ENCODE data around the gene MORN1. TPM values are rescaled to one million over a fixed set of nuclear protein-coding genes. Genes with fewer than 3 reads are reported as not detected.

Gene MORN1
- total and polyA plus RNA-seq, 10 of the 15 experiments (the other 5 are each of a cell fraction or from before 2014, with no cell fraction given), result 0.76 to 7.9 (median 5.5) TPM

DNA sequence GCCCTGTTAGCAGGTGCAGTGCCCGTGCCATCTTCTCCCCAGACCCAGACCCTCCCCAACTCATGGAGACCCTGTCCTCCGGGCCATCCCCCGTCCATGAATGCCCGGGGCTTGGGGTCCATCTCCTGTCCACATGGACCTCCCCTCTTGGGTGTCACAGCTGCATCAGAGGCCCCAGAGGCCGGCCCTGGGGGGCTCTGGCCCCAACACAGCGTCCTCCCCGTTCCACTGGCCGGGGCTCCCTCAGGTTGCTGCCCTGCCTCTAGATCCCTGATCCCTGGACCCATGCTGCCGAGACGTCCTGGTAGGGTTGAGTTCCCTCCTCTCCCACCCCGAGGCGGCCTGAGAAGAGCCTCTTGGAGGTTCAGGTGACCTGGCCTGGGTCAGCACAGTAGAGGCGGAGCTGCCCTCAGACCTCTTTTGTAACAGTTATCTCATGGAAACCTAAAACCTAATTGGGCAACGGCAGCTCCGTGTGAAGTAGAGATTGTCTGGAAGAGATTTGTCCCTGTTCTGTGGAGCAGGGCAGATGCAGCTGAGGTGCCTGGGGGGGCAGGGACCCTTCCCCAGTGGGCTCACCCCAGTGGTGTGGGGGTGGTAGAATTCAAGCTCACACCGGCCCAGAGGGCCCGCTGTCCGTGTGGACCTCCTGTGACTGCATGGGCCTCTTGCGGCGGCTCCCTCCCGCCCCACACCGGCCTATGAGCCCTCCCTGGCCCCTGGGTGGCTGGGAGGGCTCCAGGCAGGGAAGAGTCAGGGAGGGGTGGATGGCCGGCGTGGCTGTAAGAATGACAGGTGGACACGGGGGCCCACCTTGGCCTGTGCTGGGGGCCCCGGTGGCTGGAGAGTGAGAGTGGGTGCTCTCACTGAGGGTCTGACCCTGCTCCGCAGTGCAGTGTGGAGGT lies 107.1 kb downstream of the MORN1 start (continued):
- no peak for TF ChIP-seq IKZF2 (IDR thresholded peaks at IDR 0.05)

DNA sequence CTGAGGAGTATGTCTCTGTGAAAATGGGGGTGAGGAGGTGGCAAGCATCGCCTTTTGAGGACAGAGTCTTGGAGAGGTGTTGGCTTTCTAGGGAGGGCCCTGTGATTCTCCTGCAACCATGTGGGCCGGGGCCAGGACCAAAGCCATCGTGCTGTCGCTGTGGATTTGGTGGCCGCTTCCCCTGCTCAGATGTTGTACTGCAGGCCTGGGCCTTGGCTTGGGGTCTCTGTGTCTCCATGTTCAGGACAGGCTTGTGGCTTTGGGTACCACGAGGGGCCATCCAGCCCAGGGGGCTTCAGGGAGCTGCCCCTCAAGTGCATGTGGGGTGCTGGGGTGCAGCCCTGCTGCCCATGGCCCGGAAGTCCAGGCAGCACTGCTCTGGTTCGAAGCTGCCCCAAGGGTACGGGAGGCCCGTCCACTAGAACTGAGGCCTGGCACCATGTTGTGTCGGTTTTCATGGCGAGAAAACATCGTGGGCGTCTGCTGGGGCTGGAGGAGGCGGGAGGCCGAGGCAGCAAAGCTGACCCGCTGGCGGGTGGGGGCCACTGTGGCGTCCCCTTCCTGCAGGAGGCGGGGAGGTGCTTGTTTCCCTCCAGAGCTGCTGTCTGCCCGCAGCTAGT lies 107.9 kb downstream of the MORN1 start:
- H3K4me3 ChIP-seq, result no peak overlapping the region
- H3K9ac ChIP-seq (ENCODE audit: control insufficient read depth, insufficient read depth, low read length), result no peak overlapping the region
- no peak for TF ChIP-seq SMC3 (IDR thresholded peaks at IDR 0.05; ENCODE audit: borderline replicate concordance, low read length)
- no peak overlapping the region for H3K4me2 ChIP-seq (ENCODE audit: control insufficient read depth, insufficient read depth)
- no peak overlapping the region for H3K27ac ChIP-seq (ENCODE audit: control insufficient read depth, insufficient read depth)
- RAD21 ChIA-PET (ENCODE audit: unreplicated experiment), result no interaction called here
- intact Hi-C loops (cut with micrococcal nuclease; ENCODE audit: unreplicated experiment) (no loop called here), in situ Hi-C loops (cut with MboI) (no loop called here)
- H3K27me3 ChIP-seq (replicated peaks in 1 of 2; ENCODE audit: control insufficient read depth in 2 of 2, insufficient read depth in 2 of 2, low read length in 1 of 2), result no peaks in the 10 kb centered on the region
- DNase-seq (ENCODE audit: low read depth, low spot score) (no peak), ATAC-seq (no peak), FAIRE-seq (no peak)
- H3K36me3 ChIP-seq (ENCODE audit: control insufficient read depth in 2 of 2, insufficient read depth in 2 of 2, low read length in 1 of 2), result peaks cover 0 to 2% of the 10 kb centered on the region in 2 experiments; a peak in 2 of 4 replicates
- POLR2A ChIA-PET, result no interaction called here
- BruUV-seq (replicated peaks), result no TSS peak
- H3K79me2 ChIP-seq (ENCODE audit: control insufficient read depth, insufficient read depth, low read length), result no peaks in the 10 kb centered on the region
- H4K20me1 ChIP-seq (ENCODE audit: control insufficient read depth, insufficient read depth), result no peaks in the 10 kb centered on the region
- H3K9me3 ChIP-seq (replicated peaks; ENCODE audit: control insufficient read depth, insufficient read depth, low read length), result no peaks in the 10 kb centered on the region; the same call in 2 of the 3 replicates
- H3K4me1 ChIP-seq (ENCODE audit: control insufficient read depth, insufficient read depth, low read length), result no peaks in the 10 kb centered on the region
- H2AFZ ChIP-seq (ENCODE audit: control insufficient read depth, low read depth, low read length), result no peak overlapping the region
- CTCF ChIA-PET, result no interaction called here
- SMC1A ChIA-PET (ENCODE audit: uncharacterized antibody, unreplicated experiment), result no interaction called here
- WGBS (ENCODE audit: insufficient coverage, insufficient replicate concordance, low lambda C conversion rate, missing lambda C conversion rate), result 82% methylated on average over 21 of the region's 21 CpGs

DNA sequence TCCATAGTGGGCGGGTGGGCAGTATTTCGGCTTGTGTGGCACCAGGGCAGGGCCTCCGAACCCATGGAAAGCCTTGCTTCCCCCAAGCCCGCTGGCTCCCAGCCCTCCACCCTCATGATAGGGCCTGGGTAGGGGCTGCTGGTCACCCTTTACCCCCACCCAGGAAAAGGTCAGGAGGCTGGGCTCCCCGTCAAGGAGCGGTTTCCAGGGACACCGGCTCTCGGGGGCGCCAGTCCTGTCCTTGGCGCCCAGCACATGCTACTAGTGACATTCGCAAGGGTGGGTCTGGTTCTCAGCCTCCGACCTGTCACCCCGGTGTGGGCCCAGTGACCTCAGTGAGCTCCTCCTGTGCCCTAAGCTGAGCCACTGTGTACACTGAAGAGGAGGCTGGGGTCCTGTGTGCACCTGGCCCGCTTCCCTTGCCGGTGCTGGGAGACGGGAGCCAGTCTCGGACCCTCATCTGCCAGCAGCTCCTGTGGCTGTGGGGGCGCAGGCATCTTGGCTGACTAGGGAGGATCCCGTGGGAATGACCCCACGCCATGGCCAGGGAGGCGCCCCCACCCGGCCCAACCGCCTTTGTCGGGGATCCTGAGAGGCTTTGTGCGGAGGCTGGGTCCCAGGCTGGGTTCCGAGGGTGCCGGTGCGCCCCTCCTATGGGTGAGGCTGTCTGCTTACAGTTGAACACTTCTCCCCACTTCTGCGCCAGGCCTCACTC lies 108.6 kb downstream of the MORN1 start:
- no peak overlapping the region for H2AFZ ChIP-seq (ENCODE audit: control insufficient read depth, low read depth, low read length)
- H3K4me3 ChIP-seq, result no peak overlapping the region
- DNase-seq (ENCODE audit: low read depth, low spot score) (no peak), ATAC-seq (no peak), FAIRE-seq (no peak)
- ChIA-PET SMC1A (ENCODE audit: uncharacterized antibody, unreplicated experiment) (no interaction called here), CTCF (no interaction called here), RAD21 (ENCODE audit: unreplicated experiment) (no interaction called here), POLR2A (no interaction called here)
- WGBS (ENCODE audit: insufficient coverage, insufficient replicate concordance, low lambda C conversion rate, missing lambda C conversion rate), result 95% methylated on average over 24 of the region's 29 CpGs
- no peaks in the 10 kb centered on the region for H4K20me1 ChIP-seq (ENCODE audit: control insufficient read depth, insufficient read depth)
- peaks cover 0 to 7% of the 10 kb centered on the region in 2 experiments; a peak in 2 of 4 replicates for H3K36me3 ChIP-seq (ENCODE audit: control insufficient read depth in 2 of 2, insufficient read depth in 2 of 2, low read length in 1 of 2)
- intact Hi-C loops (cut with micrococcal nuclease; ENCODE audit: unreplicated experiment), result no loop called here
- no peaks in the 10 kb centered on the region for H3K79me2 ChIP-seq (ENCODE audit: control insufficient read depth, insufficient read depth, low read length)
- no peaks in the 10 kb centered on the region for H3K27me3 ChIP-seq (replicated peaks in 1 of 2; ENCODE audit: control insufficient read depth in 2 of 2, insufficient read depth in 2 of 2, low read length in 1 of 2)
- H3K9ac ChIP-seq (ENCODE audit: control insufficient read depth, insufficient read depth, low read length), result no peak overlapping the region
- no peaks in the 10 kb centered on the region for H3K4me1 ChIP-seq (ENCODE audit: control insufficient read depth, insufficient read depth, low read length)
- H3K9me3 ChIP-seq (replicated peaks; ENCODE audit: control insufficient read depth, insufficient read depth, low read length), result no peaks in the 10 kb centered on the region; the same call in 2 of the 3 replicates
- no peak overlapping the region for H3K27ac ChIP-seq (ENCODE audit: control insufficient read depth, insufficient read depth)
- in situ Hi-C loops (cut with MboI), result no loop called here
- BruUV-seq (replicated peaks), result no TSS peak
- H3K4me2 ChIP-seq (ENCODE audit: control insufficient read depth, insufficient read depth), result no peak overlapping the region
- TF ChIP-seq POLR2AphosphoS5 (IDR thresholded peaks at IDR 0.05; ENCODE audit: low read length), result no peak
- TF ChIP-seq POLR2AphosphoS2 (IDR thresholded peaks at IDR 0.05; ENCODE audit: low read depth, low read length), result no peak
- TF ChIP-seq, protein P1, sequence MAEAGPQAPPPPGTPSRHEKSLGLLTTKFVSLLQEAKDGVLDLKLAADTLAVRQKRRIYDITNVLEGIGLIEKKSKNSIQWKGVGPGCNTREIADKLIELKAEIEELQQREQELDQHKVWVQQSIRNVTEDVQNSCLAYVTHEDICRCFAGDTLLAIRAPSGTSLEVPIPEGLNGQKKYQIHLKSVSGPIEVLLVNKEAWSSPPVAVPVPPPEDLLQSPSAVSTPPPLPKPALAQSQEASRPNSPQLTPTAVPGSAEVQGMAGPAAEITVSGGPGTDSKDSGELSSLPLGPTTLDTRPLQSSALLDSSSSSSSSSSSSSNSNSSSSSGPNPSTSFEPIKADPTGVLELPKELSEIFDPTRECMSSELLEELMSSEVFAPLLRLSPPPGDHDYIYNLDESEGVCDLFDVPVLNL (IDR thresholded peaks at IDR 0.05; ENCODE audit: low read depth, low read length), result no peak
- TF ChIP-seq ASH2L (IDR thresholded peaks at IDR 0.05; ENCODE audit: borderline replicate concordance, low read depth), result no peak
- TF ChIP-seq SP1 (IDR thresholded peaks at IDR 0.05; ENCODE audit: low read depth, low read length), result no peak
- no peak for TF ChIP-seq RBBP5 (conservative IDR thresholded peaks at IDR 0.05)
- TF ChIP-seq, protein P2, sequence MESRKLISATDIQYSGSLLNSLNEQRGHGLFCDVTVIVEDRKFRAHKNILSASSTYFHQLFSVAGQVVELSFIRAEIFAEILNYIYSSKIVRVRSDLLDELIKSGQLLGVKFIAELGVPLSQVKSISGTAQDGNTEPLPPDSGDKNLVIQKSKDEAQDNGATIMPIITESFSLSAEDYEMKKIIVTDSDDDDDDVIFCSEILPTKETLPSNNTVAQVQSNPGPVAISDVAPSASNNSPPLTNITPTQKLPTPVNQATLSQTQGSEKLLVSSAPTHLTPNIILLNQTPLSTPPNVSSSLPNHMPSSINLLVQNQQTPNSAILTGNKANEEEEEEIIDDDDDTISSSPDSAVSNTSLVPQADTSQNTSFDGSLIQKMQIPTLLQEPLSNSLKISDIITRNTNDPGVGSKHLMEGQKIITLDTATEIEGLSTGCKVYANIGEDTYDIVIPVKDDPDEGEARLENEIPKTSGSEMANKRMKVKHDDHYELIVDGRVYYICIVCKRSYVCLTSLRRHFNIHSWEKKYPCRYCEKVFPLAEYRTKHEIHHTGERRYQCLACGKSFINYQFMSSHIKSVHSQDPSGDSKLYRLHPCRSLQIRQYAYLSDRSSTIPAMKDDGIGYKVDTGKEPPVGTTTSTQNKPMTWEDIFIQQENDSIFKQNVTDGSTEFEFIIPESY (IDR thresholded peaks at IDR 0.05), result no peak
- TF ChIP-seq GATAD2B (conservative IDR thresholded peaks at IDR 0.05; ENCODE audit: low read depth), result no peak
- no peak for TF ChIP-seq ZNF24 (IDR thresholded peaks at IDR 0.05)

All from GM12878 (cell line).